ENCODE results near the gene IMP3.

- TF ChIP-seq, protein P1, sequence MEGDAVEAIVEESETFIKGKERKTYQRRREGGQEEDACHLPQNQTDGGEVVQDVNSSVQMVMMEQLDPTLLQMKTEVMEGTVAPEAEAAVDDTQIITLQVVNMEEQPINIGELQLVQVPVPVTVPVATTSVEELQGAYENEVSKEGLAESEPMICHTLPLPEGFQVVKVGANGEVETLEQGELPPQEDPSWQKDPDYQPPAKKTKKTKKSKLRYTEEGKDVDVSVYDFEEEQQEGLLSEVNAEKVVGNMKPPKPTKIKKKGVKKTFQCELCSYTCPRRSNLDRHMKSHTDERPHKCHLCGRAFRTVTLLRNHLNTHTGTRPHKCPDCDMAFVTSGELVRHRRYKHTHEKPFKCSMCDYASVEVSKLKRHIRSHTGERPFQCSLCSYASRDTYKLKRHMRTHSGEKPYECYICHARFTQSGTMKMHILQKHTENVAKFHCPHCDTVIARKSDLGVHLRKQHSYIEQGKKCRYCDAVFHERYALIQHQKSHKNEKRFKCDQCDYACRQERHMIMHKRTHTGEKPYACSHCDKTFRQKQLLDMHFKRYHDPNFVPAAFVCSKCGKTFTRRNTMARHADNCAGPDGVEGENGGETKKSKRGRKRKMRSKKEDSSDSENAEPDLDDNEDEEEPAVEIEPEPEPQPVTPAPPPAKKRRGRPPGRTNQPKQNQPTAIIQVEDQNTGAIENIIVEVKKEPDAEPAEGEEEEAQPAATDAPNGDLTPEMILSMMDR (IDR thresholded peaks at IDR 0.05): no peak
- TF ChIP-seq POLR2A (IDR thresholded peaks at IDR 0.05): no peak
Measured at GRCh38 chr15:75637245-75638009, 2.6 kb downstream of the IMP3 start.
